OCI-LY7 (cell line): ENCODE measurements around the gene TRAPPC14. TPM values are rescaled to one million over a fixed set of nuclear protein-coding genes. Genes with fewer than 3 reads are reported as not detected.
"Not testable (repeated sequence)": the region's sequence is repeated elsewhere in the genome, so short reads cannot be mapped to it uniquely, and the experiment has no call there.

Experiments used
- BruUV-seq: library from RNA; stranded (reverse); fragments of 400-500 nt; replicated peaks from 2 replicates; lab custom pipeline; 2021; lab: Mats Ljungman, UMichigan
- CTCF ChIA-PET: fragments of 300-600 bp; sonication (Branson Sonifier 250); formaldehyde crosslinking; loops from one replicate; lab custom pipeline; 2022; ENCODE audit warnings: antibody characterized with exemption; ENCODE audit not compliant: unreplicated experiment; lab: Charles Lee
- POLR2A ChIA-PET: fragments of 300-600 bp; sonication (Branson Sonifier 250); formaldehyde crosslinking; loops from one replicate; lab custom pipeline; 2022; ENCODE audit warnings: antibody characterized with exemption; lab: Charles Lee
- DNase-seq: peaks from one replicate; pipeline ENCODE4 v3.0.0-alpha.2; 2015; ENCODE audit warnings: low spot score
- H2AFZ ChIP-seq: fragments of 200-600 bp; sonication (generic), shearing (Covaris generic); 2 replicates; pipeline ENCODE4 v1.6.1; 2014; ENCODE audit warnings: mild to moderate bottlenecking, antibody characterized with exemption, low read length, moderate library complexity
- H3K27ac ChIP-seq: fragments of 200-600 bp; sonication (generic); 2 replicates; pipeline ENCODE4 v1.5.1; 2014; ENCODE audit warnings: mixed run types, low read depth, mild to moderate bottlenecking, moderate library complexity, low read length, inconsistent platforms; ENCODE audit not compliant: poor library complexity, severe bottlenecking
- H3K36me3 ChIP-seq: fragments of 200-600 bp; sonication (generic); 2 replicates; pipeline ENCODE4 v1.6.1; 2014; ENCODE audit warnings: mild to moderate bottlenecking, antibody characterized with exemption, low read length, moderate library complexity, mixed read lengths; ENCODE audit not compliant: insufficient read depth
- H3K4me1 ChIP-seq: fragments of 200-600 bp; sonication (generic); 2 replicates; pipeline ENCODE4 v1.5.1; 2014; ENCODE audit warnings: mild to moderate bottlenecking, low read length; ENCODE audit not compliant: insufficient read depth, poor library complexity, severe bottlenecking
- H3K4me2 ChIP-seq: fragments of 200-600 bp; sonication (generic); 2 replicates; pipeline ENCODE4 v1.6.1; 2014; ENCODE audit warnings: mild to moderate bottlenecking, low read length
- H3K4me3 ChIP-seq: fragments of 200-600 bp; sonication (generic); 2 replicates; pipeline ENCODE4 v1.5.1; 2014; ENCODE audit warnings: mild to moderate bottlenecking, low read depth, low read length; ENCODE audit not compliant: poor library complexity, severe bottlenecking
- H3K79me2 ChIP-seq: fragments of 200-600 bp; sonication (generic); 2 replicates; pipeline ENCODE4 v1.6.1; 2016; ENCODE audit warnings: low read depth, mild to moderate bottlenecking, low read length, moderate library complexity, mixed read lengths; ENCODE audit not compliant: insufficient read depth
- H3K9me2 ChIP-seq: fragments of 200-600 bp; sonication (generic); 2 replicates; pipeline ENCODE4 v1.6.1; 2016; ENCODE audit warnings: mild to moderate bottlenecking, low read length, mixed read lengths; ENCODE audit not compliant: insufficient read depth
- H3K9me3 ChIP-seq: fragments of 200-600 bp; sonication (generic); 2 replicates; pipeline ENCODE4 v1.6.1; 2014; ENCODE audit warnings: mild to moderate bottlenecking, mixed run types, low read length, mixed read lengths
- H4K20me1 ChIP-seq: fragments of 200-600 bp; sonication (generic); 2 replicates; pipeline ENCODE4 v1.6.1; 2014; ENCODE audit warnings: mild to moderate bottlenecking, antibody characterized with exemption, low read length, moderate library complexity, mixed read lengths; ENCODE audit not compliant: insufficient read depth
- CTCF ChIP-seq: fragments of 200-600 bp; sonication (generic); conservative IDR thresholded peaks from 2 replicates; pipeline ENCODE4 v1.5.1; 2014; ENCODE audit warnings: mild to moderate bottlenecking, antibody characterized with exemption, low read length, moderate library complexity, mixed read lengths
- EZH2phosphoT487 ChIP-seq: fragments of 200-600 bp; sonication (generic); IDR thresholded peaks from 2 replicates; pipeline ENCODE4 v1.6.1; 2018; ENCODE audit warnings: low read depth, borderline replicate concordance, mild to moderate bottlenecking, mixed run types, antibody characterized with exemption, low read length, moderate library complexity, mixed read lengths
- intact Hi-C: fragments of 100-400 bp; cut with micrococcal nuclease; formaldehyde crosslinking; loops from one replicate; pipeline ENCODE4 v1.10.0; 2022; ENCODE audit not compliant: unreplicated experiment
- total RNA-seq, 2 experiments: library from RNA; depleted of rRNA in 1 of 2; stranded (reverse); fragments of >200 nt in 1 of 2; shearing (Covaris generic) in 1 of 2; gene quantifications; 2 replicates each; pipeline ENCODE4 v1.2.3, GENCODE V29; 2014 to 2022

The TRAPPC14 gene
- total RNA-seq, 2 experiments from 2014 or later = 38.8 to 41.6 TPM

- TF ChIP-seq EZH2phosphoT487 (no peak), CTCF (no peak)
- H3K9me3 ChIP-seq = no peaks in the 10 kb centered on the region
- H3K79me2 ChIP-seq = peaks cover 37% of the 10 kb centered on the region
- TSS peak; percentile 82 for BruUV-seq
- DNase-seq = no peak
- H3K4me1 ChIP-seq = peaks cover 36% of the 10 kb centered on the region
- no peaks in the 10 kb centered on the region for H4K20me1 ChIP-seq
- H3K4me2 ChIP-seq = peak overlapping the region; percentile 88
- peak overlapping the region; percentile 63 for H3K4me3 ChIP-seq
- peak overlapping the region; percentile 65 for H3K27ac ChIP-seq
- H2AFZ ChIP-seq = peak overlapping the region; percentile 62
- intact Hi-C loops = loop anchor here (5.0 kb wide), 1 partner anchor 74 kb away; no protein-coding TSS in a partner anchor
- no peaks in the 10 kb centered on the region for H3K9me2 ChIP-seq
- peaks cover 19% of the 10 kb centered on the region; the same call in 1 of the 2 replicates for H3K36me3 ChIP-seq
- ChIA-PET POLR2A (interaction anchor here (0.5 to 3.4 kb wide), 14 partner anchors 9 to 333 kb away, joined by 3 to 34 read pairs (median 6); partner anchors contain the start of genes GPC2, STAG3 and TRAPPC14), CTCF (interaction anchor here (1.0 kb wide), 2 partner anchors 10 to 15 kb away, joined by 3 read pairs; no protein-coding TSS in a partner anchor)
Observed at GRCh38 chr7:100148225-100148558, 10.3 kb downstream of the TRAPPC14 start.

GRCh38 chr7:100147278-100147677 lies 11.2 kb downstream of the TRAPPC14 start:
- intact Hi-C loops = loop anchor here (5.0 kb wide), 1 partner anchor 75 kb away; no protein-coding TSS in a partner anchor
- no peak overlapping the region for H2AFZ ChIP-seq
- peaks cover 9% of the 10 kb centered on the region; the same call in 1 of the 2 replicates for H3K36me3 ChIP-seq
- peaks cover 28% of the 10 kb centered on the region for H3K79me2 ChIP-seq
- POLR2A ChIA-PET = interaction anchor here (1.0 to 3.4 kb wide), 2 partner anchors 9 to 42 kb away, joined by 4 to 34 read pairs; no protein-coding TSS in a partner anchor
- H3K4me2 ChIP-seq = no peak overlapping the region
- no TSS peak for BruUV-seq
- CTCF ChIA-PET = no interaction called here
- TF ChIP-seq CTCF (no peak), EZH2phosphoT487 (no peak)
- H3K4me3 ChIP-seq = no peak overlapping the region
- no peaks in the 10 kb centered on the region for H3K9me3 ChIP-seq
- H3K9me2 ChIP-seq = no peaks in the 10 kb centered on the region
- H3K27ac ChIP-seq = no peak overlapping the region
- peaks cover 32% of the 10 kb centered on the region for H3K4me1 ChIP-seq
- H4K20me1 ChIP-seq = no peaks in the 10 kb centered on the region
- no peak for DNase-seq

- H3K9me3 ChIP-seq, BruUV-seq, H3K4me2 ChIP-seq, H2AFZ ChIP-seq, H4K20me1 ChIP-seq, H3K4me3 ChIP-seq, H3K9me2 ChIP-seq, H3K27ac ChIP-seq, DNase-seq, H3K36me3 ChIP-seq, CTCF ChIA-PET: not testable (repeated sequence)
- Histone ChIP-seq H3K79me2 (peaks cover 20% of the 10 kb centered on the region), H3K4me1 (peaks cover 34% of the 10 kb centered on the region)
- intact Hi-C loops = loop anchor here (5.0 kb wide), 1 partner anchor 76 kb away; no protein-coding TSS in a partner anchor
- POLR2A ChIA-PET = interaction anchor here (0.6 to 3.4 kb wide), 2 partner anchors 8 to 22 kb away, joined by 4 to 34 read pairs; partner anchors contain the start of gene GAL3ST4
Observed at GRCh38 chr7:100146350-100146749, 12.2 kb downstream of the TRAPPC14 start.
